Retina (tissue), 1 donor: ENCODE measurements around the gene GPBAR1.

Experiments
- DNase-seq: peaks from one replicate; pipeline ENCODE4 v3.0.0-alpha.2; 2016

GPBAR1 gene, protein sequence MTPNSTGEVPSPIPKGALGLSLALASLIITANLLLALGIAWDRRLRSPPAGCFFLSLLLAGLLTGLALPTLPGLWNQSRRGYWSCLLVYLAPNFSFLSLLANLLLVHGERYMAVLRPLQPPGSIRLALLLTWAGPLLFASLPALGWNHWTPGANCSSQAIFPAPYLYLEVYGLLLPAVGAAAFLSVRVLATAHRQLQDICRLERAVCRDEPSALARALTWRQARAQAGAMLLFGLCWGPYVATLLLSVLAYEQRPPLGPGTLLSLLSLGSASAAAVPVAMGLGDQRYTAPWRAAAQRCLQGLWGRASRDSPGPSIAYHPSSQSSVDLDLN

DNA sequence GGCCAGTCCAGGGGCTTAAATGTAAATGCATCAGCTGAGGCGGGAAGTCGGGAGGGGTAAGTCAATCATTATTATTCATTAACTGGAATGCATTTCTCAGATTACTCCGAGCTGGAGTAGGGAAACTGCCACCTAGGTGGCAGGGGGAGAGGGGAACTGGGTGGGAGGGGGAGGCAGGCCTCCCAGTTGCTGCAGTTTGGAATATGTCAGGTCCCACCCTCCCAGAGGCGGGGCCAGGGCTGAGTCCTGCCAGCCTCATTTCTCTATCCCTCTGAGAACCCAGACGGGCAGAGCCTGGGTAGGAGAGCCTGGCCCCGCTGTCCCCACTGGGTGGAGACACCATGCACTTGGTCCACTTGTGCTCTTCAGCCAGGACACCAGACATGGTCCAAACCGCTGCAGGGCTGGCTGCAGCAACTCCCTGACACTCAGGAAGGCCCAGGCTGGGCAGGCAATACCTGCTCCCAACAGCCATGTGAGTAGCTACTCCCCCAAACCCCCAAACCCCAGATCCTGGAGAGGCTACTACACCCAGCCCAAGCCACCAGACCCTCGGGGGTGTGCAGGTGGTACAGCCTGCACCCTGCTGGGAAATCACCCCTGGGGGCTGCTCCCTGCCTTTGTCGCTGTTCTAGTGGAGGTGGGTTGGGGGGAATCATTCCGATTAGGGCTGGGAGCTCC lies at the start of gene GPBAR1:
Gene GPBAR1, plus strand, starts transcription at position 274 of the 681 bp plus-strand sequence. CDS start 1,710 bp downstream, outside the sequence.
- peak; percentile 35 for DNase-seq

DNA sequence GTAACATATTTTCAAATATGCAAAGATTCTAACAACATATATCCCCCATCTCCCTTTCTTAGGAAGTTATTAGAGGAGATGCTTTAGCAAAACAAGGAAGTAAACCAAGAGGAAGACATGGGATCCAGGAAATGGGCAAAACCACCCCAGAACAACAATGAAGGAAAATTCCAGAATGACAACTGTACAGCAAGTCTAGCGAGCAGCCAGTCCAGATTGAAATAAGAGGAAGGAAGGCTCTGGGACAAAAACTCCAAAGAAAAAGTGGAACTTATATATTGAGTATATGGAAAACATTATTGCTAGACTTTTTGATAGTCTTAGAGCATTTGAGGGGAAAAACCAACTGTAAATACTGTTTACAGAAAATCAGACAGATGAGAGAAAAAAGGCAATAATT lies 46.7 kb upstream of the GPBAR1 start:
- no peak for DNase-seq

DNA sequence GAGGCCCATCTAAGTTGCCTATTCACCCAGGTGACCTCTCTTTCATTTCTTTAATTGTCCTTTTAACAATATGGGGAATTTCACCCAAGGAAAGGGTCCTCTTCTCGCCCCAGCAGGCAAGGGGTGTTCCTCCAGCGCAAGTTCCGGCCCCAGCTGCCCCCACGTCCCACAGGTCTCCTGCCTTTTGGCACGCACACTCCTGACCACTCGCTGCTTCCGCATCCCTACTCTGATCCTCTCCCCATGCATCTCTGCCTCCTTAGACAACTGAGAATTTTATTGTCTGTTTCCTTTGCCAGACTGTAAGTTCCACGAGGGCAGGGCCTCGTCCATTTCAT lies 44.5 kb upstream of the GPBAR1 start:
- no peak for DNase-seq

DNA sequence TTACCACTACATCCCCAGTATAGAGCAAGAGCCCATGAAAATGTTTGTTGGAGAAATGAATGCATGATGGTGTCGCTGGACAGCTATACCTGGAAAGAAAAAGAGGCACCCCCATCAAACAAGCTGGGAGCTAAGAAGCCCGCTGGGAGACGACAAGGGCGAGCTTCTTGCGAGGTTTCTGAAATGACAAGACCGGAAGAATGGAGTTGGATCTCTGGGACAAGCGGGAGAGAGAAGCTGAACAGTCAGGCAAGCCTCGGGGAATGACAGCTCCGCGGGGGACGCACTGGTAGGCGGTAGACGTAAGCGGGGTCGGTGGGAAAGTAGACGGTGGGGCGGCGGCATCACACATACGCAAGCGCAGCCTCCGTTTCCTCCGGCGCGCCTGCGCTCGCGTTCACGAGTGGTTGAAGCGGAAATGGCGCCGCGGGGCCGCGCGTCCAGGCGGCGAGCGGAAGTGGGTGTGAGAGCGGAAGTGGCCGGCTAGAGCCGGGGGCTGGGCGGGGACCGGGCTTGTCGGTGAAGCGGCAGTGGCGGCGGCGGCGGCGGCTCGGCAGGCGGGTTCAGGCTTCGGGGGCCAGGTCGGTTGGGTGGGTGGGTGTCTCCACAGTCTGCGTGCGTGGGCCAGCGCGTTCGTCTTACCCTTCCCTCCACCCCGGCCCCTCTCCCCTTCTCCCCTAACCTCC lies 44.0 kb upstream of the GPBAR1 start, which contains the start of gene ARPC2:
Gene ARPC2, plus strand, starts transcription at position 516 of the 686 bp plus-strand sequence. CDS start 282 bp downstream, outside the sequence.
- DNase-seq = peak; percentile 97

DNA sequence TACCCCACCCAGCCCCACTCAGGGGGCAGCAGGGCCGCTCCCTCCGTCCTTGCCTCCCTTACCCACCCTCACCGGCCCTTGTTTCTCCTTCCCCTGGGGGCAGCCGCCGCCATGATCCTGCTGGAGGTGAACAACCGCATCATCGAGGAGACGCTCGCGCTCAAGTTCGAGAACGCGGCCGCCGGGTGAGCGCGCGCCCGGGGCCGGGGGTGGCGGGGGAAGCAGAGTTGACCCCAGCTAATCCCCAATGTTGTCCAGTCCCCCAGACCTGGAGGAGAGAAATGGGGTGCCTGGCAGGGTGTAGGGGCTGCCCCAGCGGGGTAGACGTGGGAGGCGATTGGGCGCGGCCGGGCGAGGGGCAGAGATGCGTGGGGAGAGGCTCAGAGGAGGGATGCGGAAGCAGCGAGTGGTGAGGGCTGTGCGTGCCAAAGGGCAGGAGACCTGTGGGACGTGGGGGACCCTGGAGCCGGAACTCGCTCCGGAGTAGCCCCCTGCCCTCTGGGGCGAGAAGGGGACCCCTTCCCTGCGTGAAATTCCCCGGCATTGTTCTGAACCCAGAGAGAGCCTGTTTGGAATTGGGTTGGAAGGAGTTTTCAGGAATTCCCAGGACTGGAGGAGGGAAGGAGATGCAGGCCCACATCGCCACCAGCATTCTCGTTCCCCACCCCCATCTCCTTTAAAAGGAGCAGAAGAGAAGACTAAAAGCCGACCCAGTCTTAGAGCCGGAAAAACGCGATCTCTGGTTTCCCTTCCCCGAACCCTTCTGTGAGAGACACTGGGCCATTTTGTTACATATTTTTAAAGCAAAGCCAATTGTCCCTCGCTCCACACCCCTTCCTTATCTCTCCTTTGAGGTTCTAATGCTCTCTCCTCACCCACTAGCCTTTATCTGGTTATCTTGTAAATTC lies 43.2 kb upstream of the GPBAR1 start:
- peak; percentile 71 for DNase-seq

DNA sequence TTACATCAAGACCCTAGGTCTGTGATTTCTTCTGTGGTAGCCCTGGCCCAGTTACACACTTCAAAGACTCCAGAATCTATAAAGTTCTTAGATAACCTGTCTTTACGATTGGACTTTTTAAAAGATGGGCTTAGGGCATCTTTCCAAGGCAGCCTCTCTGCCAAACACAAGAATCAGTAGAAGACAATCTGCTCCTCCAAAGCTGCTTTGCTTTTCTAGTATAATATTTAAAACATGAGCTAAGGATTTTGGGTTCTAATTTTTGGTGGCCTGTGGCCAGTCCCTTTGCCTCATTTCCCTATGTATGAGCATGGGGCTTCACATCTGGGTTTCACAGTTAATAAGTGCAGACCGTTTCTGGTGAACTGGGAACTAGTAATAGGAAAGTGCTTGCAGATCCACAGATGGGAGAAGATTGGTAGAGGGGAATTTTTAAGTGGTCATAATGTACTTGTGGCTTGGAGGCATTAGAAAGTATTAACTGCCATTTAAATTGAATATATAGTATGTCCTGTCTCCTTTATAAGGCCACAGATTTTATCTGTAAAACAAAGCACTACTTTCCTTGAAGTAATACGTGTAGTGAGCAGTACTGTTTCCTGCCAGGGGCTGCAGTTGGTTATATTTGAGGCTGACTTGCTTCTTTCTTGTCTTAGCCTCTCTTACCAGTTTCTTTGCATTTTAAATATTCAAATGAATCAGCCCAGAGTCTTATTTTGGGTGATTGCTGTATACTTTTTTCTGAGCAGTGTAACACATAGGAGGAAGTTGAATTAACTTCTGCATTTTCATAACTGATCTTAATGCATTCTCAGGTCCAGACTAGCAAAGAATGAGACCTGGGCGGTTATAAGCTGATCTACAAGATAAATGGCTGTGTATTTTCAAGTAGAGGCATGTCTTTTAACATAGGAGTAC lies 42.3 kb upstream of the GPBAR1 start:
- peak; percentile 1 for DNase-seq

DNA sequence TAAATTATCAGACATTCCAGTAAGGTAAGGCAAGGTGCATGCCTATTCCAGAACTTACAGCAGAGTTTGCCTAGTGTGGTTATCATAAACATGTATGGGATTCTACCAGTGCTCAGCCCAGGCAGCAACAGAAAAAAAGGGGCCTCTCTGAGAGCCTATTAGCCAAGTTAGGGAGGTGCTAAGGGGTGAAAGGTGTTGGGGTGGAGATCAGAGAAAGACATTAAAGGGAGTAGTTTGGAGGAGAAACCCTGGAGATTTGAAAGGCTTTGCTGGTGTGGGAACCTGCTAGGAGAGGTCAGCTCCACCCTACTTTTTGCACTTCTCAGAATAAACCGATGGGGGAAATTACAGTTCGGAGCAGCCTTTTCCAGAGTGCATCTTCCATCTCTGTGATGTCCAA lies 40.9 kb upstream of the GPBAR1 start:
- no peak for DNase-seq

DNA sequence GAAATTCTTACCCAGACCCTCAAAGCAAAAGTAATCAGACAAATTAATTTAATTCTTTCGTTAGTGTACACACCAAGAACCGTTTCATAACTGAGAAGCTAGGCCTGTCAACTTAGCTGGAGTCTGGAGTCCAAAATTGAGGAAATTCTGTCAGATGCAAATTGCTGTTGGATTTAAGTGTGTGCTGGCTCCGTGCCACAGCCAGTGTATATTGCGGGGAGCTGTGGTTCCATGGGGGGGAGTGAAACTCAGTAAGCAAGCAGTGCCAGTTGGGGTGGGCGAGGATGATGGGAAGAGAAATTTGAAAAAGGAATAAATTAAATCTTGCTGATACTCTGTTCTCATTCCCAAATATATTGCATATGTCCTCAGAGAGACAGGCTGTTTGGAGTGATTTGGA lies 39.8 kb upstream of the GPBAR1 start:
- no peak for DNase-seq

DNA sequence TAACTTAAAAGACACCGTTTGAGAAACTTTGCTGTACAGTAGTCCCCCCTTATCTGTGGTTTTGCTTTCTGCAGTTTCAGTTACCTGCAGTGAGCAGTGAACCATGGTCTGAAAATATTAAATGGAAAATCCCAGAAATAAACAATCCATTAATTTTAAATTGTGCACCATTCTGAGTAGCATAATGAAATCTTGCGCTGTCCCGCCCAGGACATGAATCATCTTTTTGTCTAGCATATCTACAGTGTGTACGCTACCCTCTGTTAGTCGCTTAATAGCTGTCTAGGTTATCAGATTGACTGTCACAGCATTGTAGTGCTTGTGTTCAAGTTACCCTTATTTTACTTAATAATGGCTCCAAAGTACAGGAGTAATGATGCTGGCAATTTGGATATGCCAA lies 37.8 kb upstream of the GPBAR1 start:
- DNase-seq = no peak

DNA sequence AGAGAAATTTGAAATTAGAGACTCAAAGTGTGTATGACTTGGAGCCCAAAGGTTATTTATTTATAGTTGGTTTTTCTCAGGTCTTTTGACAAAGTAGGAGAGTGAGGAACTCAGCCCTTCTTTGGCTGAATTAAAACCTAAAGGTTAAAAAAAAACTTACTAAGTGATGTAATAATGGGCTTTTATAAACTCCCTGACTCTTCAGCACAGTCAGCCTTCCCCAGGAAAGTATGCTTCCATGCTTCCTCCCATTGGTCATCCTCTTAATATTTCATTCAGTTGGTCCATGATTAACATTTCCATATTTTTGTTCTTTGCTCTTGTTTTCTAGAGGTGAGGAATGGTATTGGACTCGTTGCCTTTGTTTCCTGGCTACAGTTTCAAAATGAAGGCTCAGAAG lies 36.6 kb upstream of the GPBAR1 start:
- peak; percentile 1 for DNase-seq

DNA sequence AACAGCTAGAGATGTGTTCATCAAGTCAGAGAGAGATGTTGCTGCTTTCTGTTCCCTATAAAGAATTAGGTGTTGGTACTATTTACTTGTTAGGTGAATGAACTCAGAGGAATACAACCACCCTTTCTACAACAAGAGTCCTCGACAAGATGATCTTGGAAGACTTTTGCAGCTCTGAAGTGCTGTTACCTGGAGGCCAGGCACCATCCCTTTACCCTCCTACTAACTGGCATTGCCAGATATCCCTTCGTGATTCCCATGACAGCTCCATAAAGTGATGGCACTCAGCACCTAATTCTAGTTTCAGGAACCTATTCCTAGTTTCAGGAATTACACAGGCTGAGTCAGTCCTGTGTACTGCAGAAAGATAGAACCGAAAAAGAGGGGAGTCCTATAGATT lies 33.9 kb upstream of the GPBAR1 start:
- DNase-seq = no peak

DNA sequence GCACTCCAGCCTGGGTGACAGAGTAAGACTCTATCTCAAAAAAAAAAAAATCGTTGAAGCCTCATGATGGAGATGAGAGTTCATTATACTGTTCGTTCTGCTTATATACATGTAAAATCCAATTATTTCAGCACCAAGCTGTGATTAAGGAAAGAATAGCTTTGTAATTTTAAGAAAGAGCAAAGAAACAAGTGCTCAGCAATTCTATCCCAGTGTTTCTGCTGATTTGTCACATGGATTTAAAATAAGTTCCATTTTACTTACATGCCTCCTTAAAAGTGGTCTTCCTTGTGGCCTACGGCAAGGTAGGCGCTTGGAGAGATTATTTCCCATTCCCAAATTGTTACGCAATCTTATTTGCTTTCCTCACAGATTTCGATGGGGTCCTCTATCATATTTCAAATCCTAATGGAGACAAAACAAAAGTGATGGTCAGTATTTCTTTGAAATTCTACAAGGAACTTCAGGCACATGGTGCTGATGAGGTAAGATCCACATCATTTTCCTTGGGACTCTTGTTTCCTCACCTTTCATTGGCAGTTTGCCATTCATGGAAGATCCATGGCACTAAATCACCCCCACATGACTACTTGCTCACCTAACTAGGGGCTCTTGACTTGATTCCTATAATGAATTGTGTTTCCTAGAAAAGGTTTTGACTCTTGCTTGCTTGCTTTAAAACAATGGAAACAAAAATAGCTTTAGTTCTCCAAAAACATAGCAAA lies 32.3 kb upstream of the GPBAR1 start:
- no peak for DNase-seq

DNA sequence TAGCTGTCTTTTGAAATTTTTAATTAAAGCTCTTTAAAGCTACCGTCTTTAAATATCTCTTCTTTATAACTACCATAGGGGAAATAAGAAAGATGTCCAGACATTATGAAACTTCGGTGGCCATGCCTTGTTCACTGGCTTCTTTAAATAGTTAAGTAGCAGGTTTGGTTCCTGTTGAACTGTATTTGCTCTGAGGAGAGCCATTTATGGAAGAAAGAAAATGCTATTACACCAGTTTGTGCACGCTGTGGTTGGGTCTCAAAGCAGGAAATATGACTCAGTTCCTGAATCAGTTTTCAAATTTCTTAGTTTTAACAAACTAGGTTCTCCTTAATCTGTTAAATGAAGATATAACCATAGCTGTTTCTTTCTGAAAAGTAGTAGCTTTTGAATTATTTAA lies 31.6 kb upstream of the GPBAR1 start:
- DNase-seq = no peak

DNA sequence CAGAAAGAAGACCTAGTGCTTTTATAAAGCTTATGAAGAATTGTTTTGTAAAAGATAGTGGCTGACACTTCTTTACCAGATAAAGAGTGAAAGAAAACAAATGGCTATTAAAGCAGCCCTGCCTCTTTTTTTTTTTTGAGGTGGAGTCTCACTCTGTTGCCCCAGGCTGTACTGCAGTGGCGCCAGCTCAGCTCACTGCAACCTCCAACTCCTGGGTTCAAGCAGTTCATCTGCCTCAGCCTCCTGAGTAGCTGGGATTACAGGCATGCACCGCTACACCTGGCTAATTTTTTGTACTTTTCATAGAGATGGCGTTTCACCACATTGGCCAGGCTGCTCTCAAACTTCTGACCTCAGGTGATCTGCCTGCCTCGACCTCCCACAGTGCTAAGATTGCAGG lies 31.0 kb upstream of the GPBAR1 start:
- DNase-seq = no peak

DNA sequence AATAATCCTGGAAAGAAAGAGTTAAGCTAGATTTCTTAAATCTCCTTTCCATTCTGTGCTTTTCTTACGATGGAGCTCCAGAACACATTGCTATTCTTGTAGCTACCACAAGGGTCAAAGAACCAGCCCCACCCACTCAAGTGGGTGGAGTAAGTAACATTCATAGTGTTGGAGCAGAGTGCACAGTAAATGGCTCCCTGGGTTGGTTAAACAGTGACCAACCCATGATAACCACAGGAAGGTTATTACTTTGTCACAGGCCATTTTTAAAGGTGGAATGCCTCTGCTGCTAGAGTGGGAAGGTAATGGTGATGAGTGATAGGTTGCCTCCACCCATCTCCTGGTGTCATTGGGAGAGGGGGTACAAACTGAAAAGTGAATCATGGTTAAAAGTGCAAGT lies 29.9 kb upstream of the GPBAR1 start:
- DNase-seq = no peak

DNA sequence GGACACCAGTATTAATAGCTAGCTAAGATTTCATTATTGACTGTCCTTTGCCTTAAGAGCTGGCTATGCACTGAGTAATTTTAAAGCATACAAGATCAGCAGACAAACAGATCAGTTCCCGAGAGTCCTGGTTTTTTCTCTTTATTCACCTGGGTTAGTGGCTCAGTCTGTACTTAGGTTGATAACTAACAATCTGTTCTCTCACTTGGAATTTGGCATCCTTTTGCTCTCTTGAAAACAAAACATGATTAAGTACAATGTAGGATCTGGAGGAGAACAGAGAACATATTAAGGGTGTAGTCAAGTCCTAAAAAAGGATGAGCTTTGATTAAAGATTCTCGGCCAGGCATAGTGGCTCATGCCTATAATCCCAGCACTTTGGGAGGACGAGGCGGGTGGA lies 27.3 kb upstream of the GPBAR1 start:
- DNase-seq = no peak

DNA sequence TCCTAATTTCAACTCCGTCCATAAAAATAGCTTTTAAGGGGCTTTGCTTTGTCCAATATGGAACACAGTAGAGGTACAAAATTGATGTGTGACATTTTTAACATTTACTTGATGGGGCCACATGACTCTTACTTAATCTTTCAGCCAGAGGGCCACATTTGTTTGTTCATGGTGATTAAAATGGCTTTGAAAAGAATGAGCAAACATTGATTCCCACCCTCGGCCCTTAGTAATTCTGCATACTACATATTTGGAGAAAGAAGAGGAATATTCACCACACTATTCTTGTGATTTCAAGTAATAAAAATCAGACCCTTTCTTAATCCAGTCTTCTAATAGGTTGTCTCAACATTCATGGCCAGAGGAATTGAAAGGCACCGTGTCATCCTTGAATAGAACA lies 26.3 kb upstream of the GPBAR1 start:
- DNase-seq = no peak

DNA sequence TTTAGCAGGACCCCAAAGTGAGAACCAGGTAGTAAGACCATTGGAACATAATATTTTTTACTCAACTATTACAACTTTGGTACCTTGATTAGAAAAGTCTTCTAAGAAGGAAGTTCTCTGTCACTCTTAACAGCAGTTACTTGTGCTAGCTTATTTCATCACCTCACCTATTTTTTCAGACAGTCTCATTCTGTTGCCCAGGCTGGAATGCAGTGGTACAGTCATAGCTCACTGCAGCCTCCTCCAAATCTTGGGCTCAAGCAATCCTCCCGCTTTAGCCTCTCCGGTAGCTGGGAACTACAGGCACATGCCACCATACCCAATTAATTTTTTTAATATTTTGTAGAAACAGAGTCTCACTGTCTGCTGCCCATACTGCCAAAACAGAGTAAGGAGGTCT lies 25.8 kb upstream of the GPBAR1 start:
- no peak for DNase-seq

DNA sequence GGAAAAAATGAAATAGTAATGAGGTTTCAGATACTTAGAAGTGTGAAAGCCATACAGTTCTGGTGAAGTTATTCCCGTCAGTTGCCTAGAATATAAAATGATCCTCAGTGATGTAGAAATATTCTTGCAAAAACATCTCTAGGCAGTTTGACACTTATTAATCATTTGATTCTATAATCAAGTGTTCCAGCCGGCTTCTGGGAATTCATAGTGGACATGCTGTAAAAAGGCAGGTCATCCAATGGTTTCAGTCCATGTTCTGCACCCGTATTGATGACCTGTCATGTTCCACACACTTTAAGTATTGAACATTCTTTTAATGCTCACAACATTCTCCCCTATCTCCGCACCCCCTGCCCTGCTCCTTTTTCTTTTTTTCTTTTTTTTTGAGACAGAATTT lies 24.0 kb upstream of the GPBAR1 start:
- no peak for DNase-seq

DNA sequence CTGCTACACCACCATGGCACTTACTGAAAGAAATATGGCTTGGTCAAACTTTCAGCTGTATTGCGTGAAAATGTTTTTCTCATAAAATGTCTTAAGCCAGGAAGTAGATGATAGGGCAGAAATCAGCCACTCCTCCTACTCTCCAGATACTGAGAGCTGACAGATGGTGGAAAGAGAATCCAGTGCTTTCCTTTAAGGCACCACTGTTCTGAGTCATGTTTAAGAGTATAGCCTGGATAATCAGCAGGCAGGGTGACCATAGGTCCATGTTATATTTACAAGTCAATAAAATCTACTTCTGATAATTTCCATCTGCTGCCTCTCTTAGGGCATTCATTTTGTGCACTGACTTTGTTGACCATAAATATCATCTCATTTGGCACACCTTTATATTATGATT lies 21.9 kb upstream of the GPBAR1 start:
- no peak for DNase-seq

DNA sequence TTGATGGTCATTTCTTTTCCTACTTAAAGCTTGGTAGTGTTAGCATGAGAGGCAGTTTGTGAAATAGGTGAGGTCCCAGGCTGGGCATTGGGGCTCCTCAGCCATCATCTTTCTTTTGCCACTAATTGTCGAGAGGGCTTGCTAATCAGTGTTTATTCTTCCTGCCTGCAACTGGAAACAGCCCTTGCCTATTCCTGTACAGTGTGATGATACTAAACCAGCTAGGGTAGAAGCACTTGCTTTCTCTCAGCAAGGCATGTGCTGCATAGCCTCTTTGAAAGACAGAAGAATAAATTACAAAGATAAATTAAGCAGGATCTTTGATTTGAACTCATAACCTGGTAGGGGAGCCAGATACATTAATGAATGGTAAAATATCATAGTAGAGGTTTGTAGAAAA lies 16.6 kb upstream of the GPBAR1 start:
- DNase-seq = no peak
